ENCODE data around the gene COMT.
"Not testable (repeated sequence)": the region's sequence is repeated elsewhere in the genome, so short reads cannot be mapped to it uniquely, and the experiment has no call there.

Gene COMT

GRCh38 chr22:19941365-19942082, at the start of gene COMT, which contains the start of gene TXNRD2:
Gene COMT (plus strand): TSS chr22:19941772. CDS start chr22:19962527, 20,755 bp downstream.
Gene TXNRD2 (minus strand): TSS chr22:19941818. CDS start chr22:19941803, 15 bp downstream.
- DNase-seq: peak; percentile 83

GRCh38 chr22:19892257-19892879, 49.2 kb upstream of the COMT start:
- no peak for DNase-seq

GRCh38 chr22:19892925-19893324, 48.6 kb upstream of the COMT start:
- DNase-seq: no peak

- DNase-seq: no peak
Observed at GRCh38 chr22:19893363-19893762, 48.2 kb upstream of the COMT start.

- no peak for DNase-seq
Observed at GRCh38 chr22:19895160-19895849, 46.3 kb upstream of the COMT start.

GRCh38 chr22:19896665-19897355, 44.8 kb upstream of the COMT start:
- DNase-seq: peak; percentile 19

- no peak for DNase-seq
Observed at GRCh38 chr22:19897726-19898125, 43.8 kb upstream of the COMT start.

- DNase-seq: no peak
Observed at GRCh38 chr22:19898145-19898544, 43.4 kb upstream of the COMT start.

GRCh38 chr22:19898831-19899567, 42.6 kb upstream of the COMT start:
- no peak for DNase-seq

GRCh38 chr22:19900707-19901436, 40.7 kb upstream of the COMT start:
- no peak for DNase-seq

- no peak for DNase-seq
Observed at GRCh38 chr22:19901577-19902244, 39.9 kb upstream of the COMT start.

GRCh38 chr22:19902245-19902715, 39.3 kb upstream of the COMT start:
- DNase-seq: no peak

- DNase-seq: no peak
Observed at GRCh38 chr22:19903031-19903430, 38.5 kb upstream of the COMT start.

- DNase-seq: no peak
Observed at GRCh38 chr22:19903513-19903912, 38.1 kb upstream of the COMT start.

- DNase-seq: no peak
Observed at GRCh38 chr22:19904174-19904856, 37.3 kb upstream of the COMT start.

- DNase-seq: no peak
Observed at GRCh38 chr22:19904935-19905334, 36.6 kb upstream of the COMT start.

GRCh38 chr22:19905347-19906276, 36.0 kb upstream of the COMT start:
- DNase-seq: no peak

- DNase-seq: not testable (repeated sequence)
Observed at GRCh38 chr22:19906864-19907263, 34.7 kb upstream of the COMT start.

GRCh38 chr22:19907902-19908301, 33.7 kb upstream of the COMT start:
- not testable (repeated sequence) for DNase-seq
